ENCODE data around the gene ZNF330.

The ZNF330 gene

DNA sequence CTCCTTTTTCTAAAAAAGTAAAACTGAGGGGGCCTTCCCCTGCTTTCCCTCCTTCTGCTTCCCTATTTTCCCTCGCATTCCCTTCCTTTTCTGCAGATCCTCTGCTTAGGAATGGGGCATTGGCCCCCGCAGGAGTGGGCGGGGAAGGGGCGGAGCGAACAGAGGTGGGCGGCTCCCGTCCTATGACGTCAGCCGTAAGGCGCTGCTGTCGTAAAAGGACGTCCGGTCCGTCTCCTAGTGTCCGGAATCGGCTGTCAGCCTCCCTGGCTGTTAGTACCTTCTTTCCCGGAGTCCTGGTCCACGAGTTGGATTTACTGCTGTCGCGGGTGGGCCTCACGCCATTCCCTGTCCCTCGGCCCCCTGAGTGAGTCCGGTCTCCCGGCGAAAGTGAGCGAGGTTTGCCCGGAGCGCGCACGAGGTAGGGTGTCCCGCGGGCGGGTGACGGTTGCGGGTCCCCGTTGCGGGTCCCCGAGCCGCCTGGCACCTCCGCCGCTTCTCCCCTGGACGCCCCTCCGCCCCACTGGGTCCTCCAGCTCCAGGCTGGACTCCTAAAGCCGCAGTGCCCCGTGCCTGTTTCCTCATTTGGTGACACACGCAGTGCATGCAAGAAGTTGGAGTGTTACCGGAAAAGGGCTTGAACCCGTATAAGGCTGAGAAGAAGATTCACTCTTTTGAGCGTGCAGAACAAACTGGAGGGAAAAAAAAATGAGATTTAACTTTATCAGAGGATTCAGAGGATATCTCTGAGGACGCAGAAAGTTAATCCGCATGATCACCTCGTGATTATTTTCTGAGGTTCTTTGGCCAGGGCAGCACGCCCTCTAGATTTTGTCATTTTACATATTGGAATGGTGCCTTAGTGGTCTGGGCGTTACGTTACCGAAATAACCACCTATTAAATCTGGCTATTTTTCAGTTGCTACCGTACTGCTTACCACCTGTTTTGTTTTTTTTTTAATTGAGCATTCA, at the start of gene ZNF330:
TSS of gene ZNF330 (plus strand) at position 205 of the 969 bp plus-strand sequence. CDS start 1,477 bp downstream, outside the sequence.
- no peaks in the 10 kb centered on the region for H3K27me3 ChIP-seq (ENCODE audit: control insufficient read depth, low read length)
- H3K4me3 ChIP-seq (ENCODE audit: low read length): peak within 1 kb of the TSS; percentile 91
- peaks cover 18% of the 10 kb centered on the region for H3K4me1 ChIP-seq (ENCODE audit: control insufficient read depth, low read length)
- peaks cover 51% of the 10 kb centered on the region for H3K79me2 ChIP-seq (ENCODE audit: control insufficient read depth, low read length)
- peak within 1 kb of the TSS; percentile 42 for H3K27ac ChIP-seq (ENCODE audit: low read depth, low read length)
- peaks cover 43% of the 10 kb centered on the region for H3K36me3 ChIP-seq (ENCODE audit: control insufficient read depth, low read length)
- peak within 1 kb of the TSS; percentile 76 for H3K4me2 ChIP-seq (ENCODE audit: low read length)
- H4K20me1 ChIP-seq (ENCODE audit: control insufficient read depth, insufficient read depth, low read depth, low read length): no peaks in the 10 kb centered on the region; the same call in 1 of the 2 replicates
- TF ChIP-seq, protein P1, sequence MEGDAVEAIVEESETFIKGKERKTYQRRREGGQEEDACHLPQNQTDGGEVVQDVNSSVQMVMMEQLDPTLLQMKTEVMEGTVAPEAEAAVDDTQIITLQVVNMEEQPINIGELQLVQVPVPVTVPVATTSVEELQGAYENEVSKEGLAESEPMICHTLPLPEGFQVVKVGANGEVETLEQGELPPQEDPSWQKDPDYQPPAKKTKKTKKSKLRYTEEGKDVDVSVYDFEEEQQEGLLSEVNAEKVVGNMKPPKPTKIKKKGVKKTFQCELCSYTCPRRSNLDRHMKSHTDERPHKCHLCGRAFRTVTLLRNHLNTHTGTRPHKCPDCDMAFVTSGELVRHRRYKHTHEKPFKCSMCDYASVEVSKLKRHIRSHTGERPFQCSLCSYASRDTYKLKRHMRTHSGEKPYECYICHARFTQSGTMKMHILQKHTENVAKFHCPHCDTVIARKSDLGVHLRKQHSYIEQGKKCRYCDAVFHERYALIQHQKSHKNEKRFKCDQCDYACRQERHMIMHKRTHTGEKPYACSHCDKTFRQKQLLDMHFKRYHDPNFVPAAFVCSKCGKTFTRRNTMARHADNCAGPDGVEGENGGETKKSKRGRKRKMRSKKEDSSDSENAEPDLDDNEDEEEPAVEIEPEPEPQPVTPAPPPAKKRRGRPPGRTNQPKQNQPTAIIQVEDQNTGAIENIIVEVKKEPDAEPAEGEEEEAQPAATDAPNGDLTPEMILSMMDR (IDR thresholded peaks at IDR 0.05; ENCODE audit: low read depth, low read length, poor library complexity, severe bottlenecking): peak; percentile 64
- no peak for TF ChIP-seq EZH2phosphoT487 (IDR thresholded peaks at IDR 0.05; ENCODE audit: borderline replicate concordance, low read length)
- no peaks in the 10 kb centered on the region for H3K9me3 ChIP-seq (ENCODE audit: control insufficient read depth, insufficient read depth, low read length)
- H3K9me2 ChIP-seq (replicated peaks; ENCODE audit: control insufficient read depth, low read length): no peaks in the 10 kb centered on the region; the same call in 1 of the 2 replicates
- H3F3A ChIP-seq (ENCODE audit: control insufficient read depth, insufficient read depth): no peaks in the 10 kb centered on the region

GRCh38 chr4:141174457-141174856, 46.2 kb upstream of the ZNF330 start:
- Histone ChIP-seq H3K9me2 (replicated peaks; ENCODE audit: control insufficient read depth, low read length) (no peaks in the 10 kb centered on the region), H4K20me1 (ENCODE audit: control insufficient read depth, insufficient read depth, low read depth, low read length) (no peaks in the 10 kb centered on the region), H3K9me3 (ENCODE audit: control insufficient read depth, insufficient read depth, low read length) (no peaks in the 10 kb centered on the region), H3K4me2 (ENCODE audit: low read length) (no peak overlapping the region), H3K4me1 (ENCODE audit: control insufficient read depth, low read length) (no peaks in the 10 kb centered on the region), H3F3A (ENCODE audit: control insufficient read depth, insufficient read depth) (no peaks in the 10 kb centered on the region), H3K36me3 (ENCODE audit: control insufficient read depth, low read length) (no peaks in the 10 kb centered on the region), H3K4me3 (ENCODE audit: low read length) (no peak overlapping the region), H3K27ac (ENCODE audit: low read depth, low read length) (no peak overlapping the region), H3K79me2 (ENCODE audit: control insufficient read depth, low read length) (no peaks in the 10 kb centered on the region), H3K27me3 (ENCODE audit: control insufficient read depth, low read length) (no peaks in the 10 kb centered on the region)
- no peak for TF ChIP-seq EZH2phosphoT487 (IDR thresholded peaks at IDR 0.05; ENCODE audit: borderline replicate concordance, low read length)
- TF ChIP-seq, protein P1 (IDR thresholded peaks at IDR 0.05; ENCODE audit: low read depth, low read length, poor library complexity, severe bottlenecking): no peak

GRCh38 chr4:141177171-141177570, 43.5 kb upstream of the ZNF330 start:
- Histone ChIP-seq H3K4me2 (ENCODE audit: low read length) (no peak overlapping the region), H3F3A (ENCODE audit: control insufficient read depth, insufficient read depth) (no peaks in the 10 kb centered on the region), H3K79me2 (ENCODE audit: control insufficient read depth, low read length) (no peaks in the 10 kb centered on the region), H3K4me3 (ENCODE audit: low read length) (no peak overlapping the region), H4K20me1 (ENCODE audit: control insufficient read depth, insufficient read depth, low read depth, low read length) (no peaks in the 10 kb centered on the region), H3K9me3 (ENCODE audit: control insufficient read depth, insufficient read depth, low read length) (no peaks in the 10 kb centered on the region), H3K27ac (ENCODE audit: low read depth, low read length) (no peak overlapping the region), H3K4me1 (ENCODE audit: control insufficient read depth, low read length) (no peaks in the 10 kb centered on the region), H3K36me3 (ENCODE audit: control insufficient read depth, low read length) (no peaks in the 10 kb centered on the region), H3K27me3 (ENCODE audit: control insufficient read depth, low read length) (no peaks in the 10 kb centered on the region), H3K9me2 (replicated peaks; ENCODE audit: control insufficient read depth, low read length) (no peaks in the 10 kb centered on the region)
- TF ChIP-seq, protein P1 (IDR thresholded peaks at IDR 0.05; ENCODE audit: low read depth, low read length, poor library complexity, severe bottlenecking): no peak
- no peak for TF ChIP-seq EZH2phosphoT487 (IDR thresholded peaks at IDR 0.05; ENCODE audit: borderline replicate concordance, low read length)

All from DOHH2 (cell line).